Activated CD8-positive, alpha-beta memory T cell treated with anti-CD3 and anti-CD28 coated beads for 4 hours (primary cell): ENCODE results near the gene COL15A1.

Experiments
- DNase-seq, 2 donors: peaks; one replicate each; pipeline ENCODE4 v3.0.0-alpha.2; 2020; ENCODE audit warnings: low read depth in 2 of 2

Gene COL15A1

GRCh38 chr9:99037769-99038483 is 94.2 kb downstream of the COL15A1 start:
- no peak for DNase-seq

GRCh38 chr9:99038484-99038820 is 94.7 kb downstream of the COL15A1 start:
- DNase-seq: no peak

DNA sequence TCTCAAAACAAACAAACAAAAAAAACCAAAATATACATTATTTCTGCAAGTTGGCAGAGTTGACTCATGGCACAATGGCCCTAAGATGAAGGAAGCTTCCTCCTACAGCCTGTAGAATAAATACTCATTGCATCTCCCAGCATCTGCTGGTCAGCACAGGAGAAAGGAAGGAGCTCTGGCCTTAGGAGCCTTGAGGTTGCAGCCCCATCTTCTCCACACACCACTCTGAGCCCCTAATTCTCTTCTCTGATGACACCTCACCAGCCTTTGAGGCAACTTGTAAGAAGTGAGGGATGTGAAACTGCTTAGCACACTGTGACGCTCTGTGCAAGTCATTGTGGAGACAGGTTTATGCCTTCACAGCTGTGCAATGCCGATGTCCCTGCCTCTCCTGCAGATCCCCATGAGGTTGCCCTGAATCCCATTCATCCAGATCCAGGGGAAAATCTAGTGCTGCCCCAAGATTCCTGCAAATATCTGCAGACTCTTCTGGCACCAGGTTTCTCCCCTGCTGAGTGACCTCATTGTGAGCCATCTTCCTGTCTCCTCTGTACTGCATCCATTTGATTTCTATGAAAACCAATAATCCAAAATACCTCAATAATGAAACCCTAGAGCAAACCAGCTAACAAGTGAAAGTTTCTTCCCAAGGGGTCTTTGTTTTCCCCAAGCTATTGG is 95.9 kb downstream of the COL15A1 start:
- DNase-seq: no peak

DNA sequence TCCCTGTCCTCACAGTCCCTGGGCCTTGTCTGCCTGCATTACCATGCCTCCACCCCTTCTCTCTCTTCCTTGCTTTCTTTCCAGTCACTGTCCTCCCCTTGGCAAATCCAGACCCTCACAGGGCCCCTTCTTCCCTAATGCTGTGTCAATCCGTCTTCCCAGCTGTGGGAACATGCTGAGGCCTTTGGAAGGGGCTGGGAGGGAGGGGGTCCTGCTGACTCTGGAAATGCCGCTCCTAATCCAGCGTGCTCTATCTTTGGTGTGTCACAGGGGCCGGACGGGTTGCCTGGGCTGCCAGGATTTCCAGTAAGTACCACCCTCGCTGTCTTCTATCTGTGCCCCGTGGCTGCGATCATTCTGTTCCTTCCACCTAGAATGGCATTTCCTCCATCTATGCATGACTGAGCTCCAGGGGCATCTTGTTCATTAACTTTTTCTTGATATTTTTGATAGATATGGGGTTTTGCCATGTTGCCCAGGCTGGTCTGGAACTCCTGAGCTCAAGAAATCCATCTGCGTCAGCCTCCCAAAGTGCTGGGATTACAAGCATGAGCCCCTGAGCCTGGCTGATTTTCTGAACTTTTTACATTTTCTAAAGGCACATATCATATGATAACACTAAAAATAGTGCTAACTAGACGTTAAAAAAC is 96.7 kb downstream of the COL15A1 start:
- DNase-seq: no peak

GRCh38 chr9:99040911-99041582 is 97.3 kb downstream of the COL15A1 start:
- DNase-seq: no peak

- DNase-seq: no peak
Observed at GRCh38 chr9:99041618-99042017, 97.9 kb downstream of the COL15A1 start.

DNA sequence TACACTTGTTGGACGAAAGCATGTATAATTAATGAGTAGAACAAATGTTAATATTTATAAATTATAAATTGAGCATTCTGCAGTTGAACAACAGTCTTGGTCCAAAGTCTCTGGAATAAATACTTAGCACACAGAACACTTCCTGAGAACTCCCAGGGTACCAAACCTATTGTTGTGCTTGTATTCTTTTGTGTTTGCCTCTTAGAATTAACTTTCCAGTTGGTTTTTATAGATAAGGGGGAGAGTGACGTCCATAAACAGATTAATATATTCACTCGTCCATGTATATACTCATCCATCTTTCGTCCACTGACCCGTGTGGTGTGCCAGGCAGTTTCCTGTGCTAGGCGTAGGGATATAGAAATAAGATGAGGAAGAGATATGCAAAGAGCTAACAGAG is 98.9 kb downstream of the COL15A1 start:
- no peak for DNase-seq

DNA sequence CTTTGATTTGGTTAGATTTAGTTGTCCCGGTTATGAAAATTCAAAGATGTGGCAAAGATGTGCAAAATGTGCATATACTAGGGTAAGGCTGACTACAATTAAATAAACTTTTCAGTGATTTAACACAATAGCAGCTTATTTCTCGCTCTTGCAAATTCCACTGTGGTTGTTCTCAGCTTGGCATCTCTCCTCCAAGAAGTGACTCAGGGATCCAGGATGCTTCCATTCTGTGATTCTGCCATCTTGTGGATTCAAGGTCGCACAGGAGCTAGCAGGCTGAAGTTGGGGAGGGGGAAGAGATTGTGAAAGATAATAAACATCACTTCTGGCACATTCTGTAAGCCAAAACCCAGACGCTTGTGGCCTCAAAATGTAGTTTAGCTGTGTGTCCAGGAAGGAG is 101.1 kb downstream of the COL15A1 start:
- DNase-seq: no peak

GRCh38 chr9:99046068-99046467 is 102.4 kb downstream of the COL15A1 start:
- no peak for DNase-seq

DNA sequence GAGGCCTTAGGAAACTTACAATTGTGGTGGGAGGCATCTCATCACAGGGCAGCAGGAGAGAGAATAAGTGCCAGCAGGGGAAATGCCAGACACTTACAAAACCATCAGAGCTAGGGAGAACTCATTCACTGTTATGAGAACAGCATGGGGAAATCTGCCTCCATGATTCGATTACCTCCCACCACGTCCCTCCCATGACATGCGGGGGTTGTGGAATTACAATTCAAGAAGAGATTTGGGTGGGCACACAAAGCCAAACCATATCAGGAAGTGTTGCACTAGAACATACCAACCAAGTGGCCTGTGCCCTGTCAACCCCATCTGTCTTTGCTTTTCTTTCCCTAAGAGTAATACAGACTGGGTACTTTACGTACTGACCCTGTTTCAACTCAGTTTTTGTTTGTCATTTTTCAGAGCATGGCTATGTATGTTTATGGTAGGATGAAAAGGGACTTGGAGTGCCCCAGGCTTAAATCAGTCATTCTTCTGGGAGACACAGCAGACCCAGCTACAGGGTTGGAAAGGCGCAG is 102.9 kb downstream of the COL15A1 start:
- DNase-seq: no peak

DNA sequence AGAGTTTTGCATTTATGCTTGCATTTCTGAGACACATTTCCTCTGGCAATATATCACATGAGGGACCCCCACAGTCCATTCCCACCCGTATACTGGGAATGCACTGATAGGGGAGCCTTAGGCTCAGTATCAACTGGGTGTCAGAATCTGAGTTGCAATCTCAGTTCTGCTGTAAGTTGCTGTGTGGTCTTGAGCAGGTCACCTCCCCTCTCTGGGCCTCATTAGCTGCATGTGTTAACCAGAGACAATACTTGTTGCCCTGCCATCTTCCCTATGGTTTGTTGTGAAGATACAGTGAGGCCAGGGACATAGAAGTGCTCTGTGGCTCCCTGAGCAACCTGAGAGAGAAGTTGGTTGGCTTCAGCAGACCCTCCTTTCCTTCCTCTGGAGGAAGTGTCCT is 105.5 kb downstream of the COL15A1 start:
- DNase-seq: no peak

GRCh38 chr9:99049641-99050040 is 105.9 kb downstream of the COL15A1 start:
- DNase-seq: no peak

GRCh38 chr9:99050292-99050911 is 106.7 kb downstream of the COL15A1 start:
- DNase-seq: no peak

GRCh38 chr9:99050924-99051323 is 107.2 kb downstream of the COL15A1 start:
- no peak for DNase-seq

- DNase-seq: no peak
Observed at GRCh38 chr9:99051406-99051805, 107.7 kb downstream of the COL15A1 start.

GRCh38 chr9:99051851-99052250 is 108.1 kb downstream of the COL15A1 start:
- no peak for DNase-seq

DNA sequence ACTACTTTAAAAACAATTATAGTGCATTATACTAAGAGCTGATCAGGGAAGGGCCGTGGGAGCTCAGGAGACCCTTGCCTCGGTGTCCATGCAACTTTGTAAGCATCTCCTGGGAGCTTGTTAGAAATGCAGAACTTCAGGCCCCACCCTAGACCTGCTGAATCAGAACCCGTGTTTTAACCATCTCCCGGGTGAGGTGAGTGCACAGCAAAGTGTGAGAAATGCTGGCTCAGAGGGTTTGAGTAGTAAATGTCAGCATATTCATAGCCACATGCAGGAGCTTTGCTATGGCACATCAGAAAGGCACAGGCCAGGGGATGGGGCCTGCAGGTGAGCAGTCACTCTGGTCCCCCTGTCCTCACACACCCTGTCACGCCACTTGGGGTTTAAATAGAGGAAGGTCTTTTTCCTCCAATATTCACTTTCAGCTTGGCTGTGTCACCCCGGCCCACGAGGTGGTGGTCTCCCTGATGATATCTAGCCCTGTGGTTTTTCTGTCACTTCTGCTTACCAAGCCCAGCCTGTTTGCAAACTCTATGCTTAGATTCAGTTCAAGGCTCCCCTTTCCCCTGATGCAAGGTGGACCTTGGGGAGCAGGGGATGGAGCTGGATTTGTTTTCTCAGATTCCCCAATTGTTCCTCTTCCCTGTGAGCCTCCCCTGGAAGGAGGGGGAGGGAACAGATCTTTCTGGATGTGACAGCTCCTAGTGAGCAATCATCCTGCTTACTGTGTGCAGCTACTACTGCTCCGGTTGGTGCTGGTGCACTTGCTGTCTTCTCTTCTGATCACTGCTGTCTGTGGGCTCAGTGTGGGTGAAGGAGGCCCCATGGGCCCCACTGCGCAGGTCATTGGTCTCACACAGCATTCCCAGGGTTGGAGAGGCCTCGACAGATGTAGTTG is 109.4 kb downstream of the COL15A1 start:
- DNase-seq: no peak

DNA sequence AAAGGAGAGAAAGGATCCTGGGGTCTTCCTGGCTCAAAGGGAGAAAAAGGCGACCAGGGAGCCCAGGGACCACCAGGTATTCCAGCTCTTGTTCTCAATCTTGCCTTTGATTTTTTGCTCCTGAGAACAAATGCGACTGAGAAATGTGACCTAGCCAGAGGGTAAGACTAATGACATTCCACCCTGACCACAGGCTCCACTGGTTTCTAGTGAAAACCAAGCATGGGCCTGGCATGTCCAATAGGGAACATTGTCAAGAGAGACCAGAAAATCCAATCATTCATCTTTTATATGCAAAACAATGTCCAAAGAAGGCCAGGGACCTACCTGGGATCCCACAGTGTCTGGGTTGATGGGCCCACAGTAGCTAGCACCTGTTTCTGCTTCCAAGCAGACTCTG is 110.9 kb downstream of the COL15A1 start:
- DNase-seq: no peak

GRCh38 chr9:99055384-99055783 is 111.7 kb downstream of the COL15A1 start:
- DNase-seq: no peak

GRCh38 chr9:99056186-99056585 is 112.5 kb downstream of the COL15A1 start:
- DNase-seq: no peak
